Activated T-helper 9 cell treated with anti-CD3 and anti-CD28 coated beads, Interleukin-2, amount 50 U/mL, for 16 hours (primary cell): Measurements from ENCODE around the gene BTG3.

Experiments used
- DNase-seq: peaks from one replicate; pipeline ENCODE4 v3.0.0-alpha.2; 2020; ENCODE audit warnings: low read depth

BTG3 gene

DNA sequence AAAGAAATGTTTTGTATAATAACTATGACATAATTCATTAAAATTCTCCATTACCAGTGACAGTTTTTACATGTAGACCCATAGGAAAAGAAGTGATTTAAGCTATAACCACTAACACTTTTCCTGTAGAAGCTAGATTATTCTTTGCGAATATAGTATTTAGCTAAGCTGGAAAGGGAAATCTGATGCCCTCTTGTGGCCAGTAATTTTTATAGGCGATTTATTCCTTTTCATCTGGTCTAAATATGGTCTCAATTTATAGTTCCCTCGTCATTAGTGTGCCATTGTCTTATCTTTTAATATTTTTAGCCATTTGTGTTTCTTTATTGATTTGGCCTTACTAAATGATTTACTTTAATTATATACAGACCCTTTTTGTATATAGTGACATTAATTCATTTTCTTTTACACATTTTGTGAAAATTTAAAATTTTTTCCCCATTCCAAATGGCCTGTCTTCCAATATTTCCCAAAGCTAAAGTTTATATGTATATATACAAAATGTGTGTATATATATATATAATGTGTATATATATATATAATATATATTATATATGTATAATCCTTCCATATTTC lies 26.7 kb downstream of the BTG3 start:
- no peak for DNase-seq

- DNase-seq, result no peak
Observed at GRCh38 chr21:17583898-17584297, 28.8 kb downstream of the BTG3 start.

GRCh38 chr21:17580319-17580718 lies 32.4 kb downstream of the BTG3 start:
- DNase-seq, result no peak

DNA sequence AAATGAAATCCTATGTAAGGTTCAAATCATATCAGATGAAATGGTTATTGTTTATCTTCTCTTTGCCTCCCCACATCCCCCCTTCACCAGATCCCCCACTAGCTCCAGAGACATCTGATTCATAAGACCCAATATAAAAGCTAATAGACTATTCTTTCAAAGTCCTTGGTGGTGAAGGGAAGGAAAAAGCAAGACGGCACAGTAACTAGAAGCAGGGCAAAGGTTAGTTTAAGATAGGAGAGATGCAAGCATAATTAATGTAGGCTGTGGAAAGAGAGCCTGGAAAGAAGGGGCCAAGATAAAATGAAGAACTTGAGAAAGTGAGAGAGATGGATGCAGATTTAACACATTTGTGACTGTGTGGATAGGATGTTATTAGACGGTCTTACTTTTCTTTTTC lies 33.8 kb downstream of the BTG3 start:
- no peak for DNase-seq

GRCh38 chr21:17578162-17578561 lies 34.5 kb downstream of the BTG3 start:
- DNase-seq, result no peak

- DNase-seq, result no peak
Observed at GRCh38 chr21:17577701-17578100, 35.0 kb downstream of the BTG3 start.

- no peak for DNase-seq
Observed at GRCh38 chr21:17576080-17576835, 36.4 kb downstream of the BTG3 start.

DNA sequence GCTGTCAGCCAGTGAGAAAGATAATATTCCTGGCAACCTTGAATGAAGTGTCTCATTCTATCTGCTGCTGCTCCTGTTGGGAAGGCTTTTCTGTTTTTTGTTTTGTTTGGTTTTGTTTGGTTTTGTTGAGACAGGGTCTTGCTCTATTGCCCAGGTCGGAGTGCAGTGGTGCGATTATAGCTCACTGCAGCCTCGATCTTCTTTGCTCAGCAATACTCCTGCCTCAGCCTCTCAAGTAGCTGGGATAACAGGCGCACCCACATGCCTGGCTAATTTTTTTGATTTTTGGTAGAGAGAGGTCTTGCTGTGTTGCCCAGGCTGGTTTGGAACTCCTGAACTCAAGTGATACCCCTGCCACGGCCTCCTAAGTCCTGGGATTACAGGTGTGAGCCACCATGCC lies 37.6 kb downstream of the BTG3 start:
- DNase-seq, result no peak

DNA sequence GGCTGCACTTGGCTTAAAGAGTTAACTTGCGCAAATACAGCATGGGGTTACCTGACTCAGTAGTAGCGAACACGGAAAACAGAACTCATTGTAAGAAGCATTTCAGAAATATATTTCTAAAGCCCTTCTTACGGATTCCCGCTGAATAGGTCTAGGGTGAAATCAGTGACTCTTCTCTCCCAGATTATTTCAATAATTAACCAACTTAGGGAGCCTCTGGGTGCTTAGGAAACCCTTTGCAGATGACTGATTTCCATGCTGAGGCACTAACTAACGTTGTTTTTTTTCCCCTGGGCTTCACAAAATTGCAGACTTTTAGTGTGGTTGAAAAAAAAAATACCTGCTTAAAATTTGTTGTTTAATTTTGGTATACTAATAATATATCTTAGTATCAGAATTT lies 40.3 kb downstream of the BTG3 start:
- DNase-seq, result no peak

- no peak for DNase-seq
Observed at GRCh38 chr21:17570786-17571185, 41.9 kb downstream of the BTG3 start.

- no peak for DNase-seq
Observed at GRCh38 chr21:17560377-17561025, 52.2 kb downstream of the BTG3 start.

- DNase-seq, result no peak
Observed at GRCh38 chr21:17554679-17555465, 57.8 kb downstream of the BTG3 start.

- no peak for DNase-seq
Observed at GRCh38 chr21:17554120-17554519, 58.6 kb downstream of the BTG3 start.

- DNase-seq, result no peak
Observed at GRCh38 chr21:17552410-17552809, 60.3 kb downstream of the BTG3 start.

GRCh38 chr21:17550671-17551308 lies 61.9 kb downstream of the BTG3 start:
- no peak for DNase-seq

DNA sequence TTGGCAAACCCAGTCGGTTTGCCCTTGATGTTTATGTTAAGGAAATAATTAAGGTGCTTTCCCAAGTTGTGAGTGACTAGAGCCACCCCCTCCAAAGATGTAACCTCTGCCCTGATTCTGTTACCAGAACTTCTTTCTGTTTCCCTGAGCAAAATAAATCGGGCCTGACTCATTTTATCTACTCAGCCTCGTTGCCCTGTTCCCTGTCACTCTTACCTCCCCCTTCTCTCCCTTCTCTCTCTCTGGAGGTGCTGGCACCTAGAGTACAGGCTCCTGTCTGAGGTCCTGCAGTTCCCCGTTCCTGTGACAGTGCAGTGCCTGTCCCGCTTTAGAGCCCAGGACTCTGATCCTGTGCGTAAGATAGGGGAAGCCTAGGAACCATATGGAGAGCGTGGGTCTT lies 64.4 kb downstream of the BTG3 start:
- DNase-seq, result no peak

DNA sequence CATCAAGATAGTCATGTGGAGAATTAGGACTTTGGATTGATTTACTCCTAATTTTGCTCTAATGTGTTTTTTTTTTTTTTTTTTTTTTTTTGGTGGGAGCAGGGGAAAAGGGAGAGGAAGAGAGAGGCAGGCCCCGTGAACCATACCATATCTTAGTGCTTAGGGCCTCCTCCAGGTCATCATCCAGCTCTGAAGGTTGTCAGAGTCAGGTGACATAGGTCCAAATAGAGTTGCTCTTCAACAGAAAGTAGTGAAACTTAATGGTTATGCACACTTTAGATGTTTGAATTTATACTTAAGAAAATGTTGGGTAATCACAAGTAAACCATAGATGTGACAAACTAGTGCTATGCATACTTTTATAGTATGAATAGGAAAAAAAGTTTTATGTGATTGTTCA lies 67.7 kb downstream of the BTG3 start:
- no peak for DNase-seq
